Esophagus (tissue), 2 donors: ENCODE results near the gene TACO1. TPM values are rescaled to one million over a fixed set of nuclear protein-coding genes. Genes with fewer than 3 reads are reported as not detected.

Source experiments
- H3K27ac ChIP-seq, 2 donors: one replicate each; pipeline ENCODE4 v1.5.1; 2013; ENCODE audit warnings: low read depth in 2 of 2, mild to moderate bottlenecking in 2 of 2, inconsistent platforms in 1 of 2, low read length in 1 of 2, moderate library complexity in 1 of 2
- H3K27me3 ChIP-seq, 2 donors: one replicate each; pipeline ENCODE4 v1.6.1; 2013; ENCODE audit warnings: low read length in 2 of 2, control low read depth in 1 of 2, mild to moderate bottlenecking in 1 of 2; ENCODE audit not compliant: insufficient read depth in 2 of 2, control insufficient read depth in 1 of 2
- H3K36me3 ChIP-seq, 2 donors: one replicate each; pipeline ENCODE4 v1.6.1; 2013; ENCODE audit warnings: low read length in 1 of 2; ENCODE audit not compliant: control insufficient read depth in 2 of 2, insufficient read depth in 2 of 2
- H3K4me1 ChIP-seq, 2 donors: one replicate each; pipeline ENCODE4 v1.6.1; 2013; ENCODE audit warnings: low read length in 1 of 2; ENCODE audit not compliant: control insufficient read depth in 2 of 2, insufficient read depth in 2 of 2
- H3K4me3 ChIP-seq, 2 donors: one replicate each; pipeline ENCODE4 v1.5.1; 2013; ENCODE audit warnings: low read length in 2 of 2, mild to moderate bottlenecking in 2 of 2, low read depth in 1 of 2, moderate library complexity in 1 of 2
- H3K9me3 ChIP-seq, 2 donors: one replicate each; pipeline ENCODE4 v1.6.1; 2013; ENCODE audit warnings: mild to moderate bottlenecking in 2 of 2, low read depth in 1 of 2, low read length in 1 of 2, moderate library complexity in 1 of 2; ENCODE audit not compliant: control insufficient read depth in 2 of 2, insufficient read depth in 1 of 2
- WGBS, 2 donors: extraction: QIAGEN DNeasy Blood & Tissue Kit; methylation state at CpG; one replicate each; pipeline ENCODE4 v1.1.7; 2013; 5-methylcytosine and 5-hydroxymethylcytosine counted together
- polyA plus RNA-seq, 2 donors: library from polyadenylated mRNA; stranded (reverse); fragments of 200-250 nt; gene quantifications; one replicate each; pipeline ENCODE4 v1.2.3, GENCODE V29; 2013
- donor health status: healthy with polysubstance abuse.
- donor health status: Bipolar disorder and iron deficiency.

Gene TACO1
- polyA plus RNA-seq, 2 donors, result 8.5 to 17.2 TPM

- WGBS, 2 donors, result 1% methylated on average over 54 to 75 of the region's 75 CpGs
- Histone ChIP-seq H3K27me3 (no peaks in the 10 kb centered on the region), H3K4me3 (peak within 1 kb of the TSS; percentile 72 to 84), H3K27ac (peak within 1 kb of the TSS; percentile 88 to 97), H3K36me3 (no peaks in the 10 kb centered on the region), H3K4me1 (peaks cover 0 to 7% of the 10 kb centered on the region in 2 donors), H3K9me3 (no peaks in the 10 kb centered on the region)
These were observed 21.2 kb downstream of the TACO1 start, which contains the start of gene MAP3K3 for GRCh38 chr17:63621684-63622573. Gene MAP3K3 (plus strand): TSS chr17:63622417. CDS start chr17:63622760, 343 bp downstream.

- H3K36me3 ChIP-seq, result no peaks in the 10 kb centered on the region
- no peaks in the 10 kb centered on the region for H3K9me3 ChIP-seq
- no peaks in the 10 kb centered on the region for H3K27me3 ChIP-seq
- H3K4me1 ChIP-seq, result peaks cover 0 to 7% of the 10 kb centered on the region in 2 donors
- peak overlapping the region; percentile 72 to 84 for H3K4me3 ChIP-seq
- H3K27ac ChIP-seq, result peak overlapping the region; percentile 88 to 97
- 0% methylated on average over 30 to 100 of the region's 100 CpGs for WGBS, 2 donors
These were observed 22.1 kb downstream of the TACO1 start for GRCh38 chr17:63622574-63623390.

GRCh38 chr17:63623786-63624530 is 23.3 kb downstream of the TACO1 start:
- H3K27me3 ChIP-seq, result no peaks in the 10 kb centered on the region
- H3K27ac ChIP-seq, result no peak overlapping the region
- WGBS, 2 donors, result 42 to 47% methylated on average over 7 of the region's 7 CpGs
- peaks cover 0 to 7% of the 10 kb centered on the region in 2 donors for H3K4me1 ChIP-seq
- H3K36me3 ChIP-seq, result no peaks in the 10 kb centered on the region
- H3K9me3 ChIP-seq, result no peaks in the 10 kb centered on the region
- peak overlapping the region in 1 of 2 donors; percentile 72 for H3K4me3 ChIP-seq

GRCh38 chr17:63624531-63624880 is 23.8 kb downstream of the TACO1 start:
- Histone ChIP-seq H3K27ac (no peak overlapping the region), H3K4me1 (peaks cover 0 to 7% of the 10 kb centered on the region in 2 donors), H3K9me3 (no peaks in the 10 kb centered on the region), H3K4me3 (peak overlapping the region in 1 of 2 donors; percentile 7), H3K27me3 (no peaks in the 10 kb centered on the region), H3K36me3 (no peaks in the 10 kb centered on the region)
- 58 to 85% methylated on average over 1 of the region's 1 CpG for WGBS, 2 donors

GRCh38 chr17:63626551-63627180 is 26.0 kb downstream of the TACO1 start:
- no peaks in the 10 kb centered on the region for H3K36me3 ChIP-seq
- H3K4me3 ChIP-seq, result no peak overlapping the region
- peaks cover 0 to 7% of the 10 kb centered on the region in 2 donors for H3K4me1 ChIP-seq
- no peaks in the 10 kb centered on the region for H3K9me3 ChIP-seq
- H3K27me3 ChIP-seq, result no peaks in the 10 kb centered on the region
- peak overlapping the region in 1 of 2 donors; percentile 27 for H3K27ac ChIP-seq
- WGBS, 2 donors, result 59 to 60% methylated on average over 4 of the region's 4 CpGs

GRCh38 chr17:63629627-63630026 is 28.9 kb downstream of the TACO1 start:
- H3K36me3 ChIP-seq, result peaks cover 0 to 2% of the 10 kb centered on the region in 2 donors
- no peaks in the 10 kb centered on the region for H3K9me3 ChIP-seq
- 38 to 49% methylated on average over 1 of the region's 1 CpG for WGBS, 2 donors
- no peaks in the 10 kb centered on the region for H3K27me3 ChIP-seq
- peak overlapping the region in 1 of 2 donors; percentile 34 for H3K27ac ChIP-seq
- no peak overlapping the region for H3K4me3 ChIP-seq
- H3K4me1 ChIP-seq, result no peaks in the 10 kb centered on the region

- Histone ChIP-seq H3K27ac (no peak overlapping the region), H3K4me3 (no peak overlapping the region), H3K36me3 (peaks cover 2 to 3% of the 10 kb centered on the region in 2 donors), H3K9me3 (no peaks in the 10 kb centered on the region), H3K27me3 (no peaks in the 10 kb centered on the region), H3K4me1 (no peaks in the 10 kb centered on the region)
- WGBS, 2 donors, result 90 to 92% methylated on average over 3 of the region's 3 CpGs
These were observed 30.4 kb downstream of the TACO1 start for GRCh38 chr17:63631062-63631461.

GRCh38 chr17:63631626-63632025 is 30.9 kb downstream of the TACO1 start:
- Histone ChIP-seq H3K27me3 (no peaks in the 10 kb centered on the region), H3K36me3 (peaks cover 6 to 9% of the 10 kb centered on the region in 2 donors), H3K4me3 (no peak overlapping the region), H3K9me3 (no peaks in the 10 kb centered on the region), H3K4me1 (no peaks in the 10 kb centered on the region), H3K27ac (no peak overlapping the region)
- WGBS, 2 donors, result 70 to 80% methylated on average over 1 of the region's 1 CpG

- Histone ChIP-seq H3K27me3 (no peaks in the 10 kb centered on the region), H3K9me3 (no peaks in the 10 kb centered on the region), H3K27ac (no peak overlapping the region), H3K4me3 (no peak overlapping the region), H3K4me1 (no peaks in the 10 kb centered on the region), H3K36me3 (peaks cover 10 to 13% of the 10 kb centered on the region in 2 donors)
These were observed 33.0 kb downstream of the TACO1 start for GRCh38 chr17:63633742-63634141.
